Panc1 (cell line): ENCODE measurements around the gene MAPKBP1.

Experiments
- POLR2AphosphoS5 ChIP-seq: IDR thresholded peaks from 2 replicates; pipeline ENCODE4 v1.6.1; 2012; ENCODE audit warnings: mild to moderate bottlenecking, low read depth, low read length, moderate library complexity
- REST ChIP-seq, 2 experiments: IDR thresholded peaks; 2 replicates each; pipeline ENCODE4 v1.6.1; 2011 to 2012; ENCODE audit warnings: low read depth in 2 of 2, control low read depth in 1 of 2, low read length in 1 of 2, mild to moderate bottlenecking in 1 of 2, moderate library complexity in 1 of 2; ENCODE audit not compliant: insufficient read depth in 1 of 2
- SIN3A ChIP-seq: IDR thresholded peaks from 2 replicates; pipeline ENCODE4 v1.6.1; 2012; ENCODE audit warnings: low read depth, mild to moderate bottlenecking, low read length, moderate library complexity, borderline replicate concordance; ENCODE audit not compliant: insufficient read depth
- TCF7L2 ChIP-seq: IDR thresholded peaks from 2 replicates; pipeline ENCODE4 v1.6.1; 2011; ENCODE audit warnings: mild to moderate bottlenecking, low read depth, low read length, inconsistent platforms
- TF ChIP-seq, protein P1 (sequence below): fragments of 450-650 bp; IDR thresholded peaks from 2 replicates; pipeline ENCODE4 v1.5.1; 2017; ENCODE audit warnings: mild to moderate bottlenecking

DNA sequence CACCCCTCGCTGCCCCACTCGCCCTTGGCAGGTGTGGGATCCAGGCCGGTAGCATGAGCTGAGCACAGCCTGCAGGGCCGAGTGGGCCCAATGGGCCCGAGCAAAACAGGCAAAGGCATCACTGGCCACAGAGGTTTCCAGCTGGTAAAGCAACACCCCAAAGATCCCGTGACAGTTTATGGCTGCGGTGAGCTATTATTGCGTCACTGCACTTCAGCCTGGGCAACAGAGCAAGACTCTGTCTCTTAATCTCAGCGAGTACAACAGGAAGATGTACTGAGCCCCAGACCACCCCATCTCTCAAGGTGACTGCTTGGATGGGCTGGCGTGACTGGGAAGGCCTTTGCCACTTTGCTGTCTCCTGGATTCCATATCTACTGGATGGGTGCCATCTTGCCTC lies 57.9 kb downstream of the MAPKBP1 start:
- TF ChIP-seq, protein P1, sequence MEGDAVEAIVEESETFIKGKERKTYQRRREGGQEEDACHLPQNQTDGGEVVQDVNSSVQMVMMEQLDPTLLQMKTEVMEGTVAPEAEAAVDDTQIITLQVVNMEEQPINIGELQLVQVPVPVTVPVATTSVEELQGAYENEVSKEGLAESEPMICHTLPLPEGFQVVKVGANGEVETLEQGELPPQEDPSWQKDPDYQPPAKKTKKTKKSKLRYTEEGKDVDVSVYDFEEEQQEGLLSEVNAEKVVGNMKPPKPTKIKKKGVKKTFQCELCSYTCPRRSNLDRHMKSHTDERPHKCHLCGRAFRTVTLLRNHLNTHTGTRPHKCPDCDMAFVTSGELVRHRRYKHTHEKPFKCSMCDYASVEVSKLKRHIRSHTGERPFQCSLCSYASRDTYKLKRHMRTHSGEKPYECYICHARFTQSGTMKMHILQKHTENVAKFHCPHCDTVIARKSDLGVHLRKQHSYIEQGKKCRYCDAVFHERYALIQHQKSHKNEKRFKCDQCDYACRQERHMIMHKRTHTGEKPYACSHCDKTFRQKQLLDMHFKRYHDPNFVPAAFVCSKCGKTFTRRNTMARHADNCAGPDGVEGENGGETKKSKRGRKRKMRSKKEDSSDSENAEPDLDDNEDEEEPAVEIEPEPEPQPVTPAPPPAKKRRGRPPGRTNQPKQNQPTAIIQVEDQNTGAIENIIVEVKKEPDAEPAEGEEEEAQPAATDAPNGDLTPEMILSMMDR, result no peak
- TF ChIP-seq POLR2AphosphoS5 (no peak), SIN3A (no peak), REST (IDR thresholded peaks at IDR 0.05; ENCODE audit: insufficient read depth in 1 of 2, low read depth in 2 of 2, low read length in 1 of 2) (no peak), TCF7L2 (no peak)
